ENCODE data around the gene LHCGR. TPM values are rescaled to one million over a fixed set of nuclear protein-coding genes. Genes with fewer than 3 reads are reported as not detected.

Gene LHCGR
- polyA plus RNA-seq, 1 of the 3 experiments (the other 2 are of a cell fraction), result not detected

DNA sequence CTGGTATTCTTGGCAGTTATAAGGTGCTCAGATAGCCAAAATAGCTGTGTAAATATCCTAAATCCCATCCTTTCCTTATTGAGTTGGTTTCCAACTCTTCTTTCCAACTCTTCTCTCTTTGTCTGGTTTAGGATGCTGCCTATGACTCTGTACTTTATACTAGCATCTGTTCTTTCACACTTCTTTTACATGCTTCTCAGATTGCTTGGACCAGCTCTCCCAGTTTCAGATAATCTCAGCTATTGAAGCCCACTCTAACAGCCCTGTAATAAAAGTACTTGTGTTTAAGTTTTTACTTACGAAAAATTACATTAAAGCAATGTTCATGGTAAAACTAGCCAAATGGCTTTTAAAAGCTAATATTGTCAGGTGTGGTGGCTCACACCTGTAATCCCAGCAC is 14.7 kb upstream of the LHCGR start:
- no peak overlapping the region for H2AFZ ChIP-seq (ENCODE audit: low read depth)
- no peak for DNase-seq
- 13% methylated on average over 1 of the region's 1 CpG for WGBS (ENCODE audit: low lambda C conversion rate)
- no peak overlapping the region for H3K9ac ChIP-seq
- no peaks in the 10 kb centered on the region for H3K79me2 ChIP-seq (ENCODE audit: insufficient read depth)
- no peaks in the 10 kb centered on the region for H3K27me3 ChIP-seq (ENCODE audit: insufficient read depth)
- no peaks in the 10 kb centered on the region for H3K36me3 ChIP-seq (replicated peaks in 1 of 2; ENCODE audit: control insufficient read depth in 1 of 2, insufficient read depth in 2 of 2, low read length in 1 of 2)
- ChIA-PET CTCF (interaction anchor here (1.3 kb wide), 1 partner anchor 42 kb away, joined by 3 read pairs; no protein-coding TSS in a partner anchor), POLR2A (no interaction called here)
- H3K9me2 ChIP-seq, result no peaks in the 10 kb centered on the region
- no peaks in the 10 kb centered on the region for H3F3A ChIP-seq (replicated peaks; ENCODE audit: insufficient read depth)
- H3K4me1 ChIP-seq (ENCODE audit: control insufficient read depth in 1 of 2, insufficient read depth in 2 of 2, low read depth in 1 of 2, low read length in 1 of 2), result peaks cover 0 to 7% of the 10 kb centered on the region in 2 experiments; a peak in 1 of 4 replicates
- H3K27ac ChIP-seq (ENCODE audit: low read depth in 2 of 2, low read length in 1 of 2), result no peak overlapping the region
- H3K9me3 ChIP-seq, result no peaks in the 10 kb centered on the region
- H3K4me2 ChIP-seq, result no peak overlapping the region
- no peaks in the 10 kb centered on the region for H4K20me1 ChIP-seq (ENCODE audit: insufficient read depth)
- no peak overlapping the region for H3K4me3 ChIP-seq (ENCODE audit: low read depth in 2 of 2, low read length in 1 of 2)
- TF ChIP-seq CHD2 (IDR thresholded peaks at IDR 0.05; ENCODE audit: low read length, partially characterized antibody) (no peak), RXRA (IDR thresholded peaks at IDR 0.05; ENCODE audit: borderline replicate concordance, low read depth) (no peak), GABPA (IDR thresholded peaks at IDR 0.05; ENCODE audit: low read depth) (no peak), FOSL2 (IDR thresholded peaks at IDR 0.05; ENCODE audit: borderline replicate concordance, low read depth) (no peak), TAF1 (IDR thresholded peaks at IDR 0.05; ENCODE audit: borderline replicate concordance, low read depth, low read length) (no peak), GATA2 (CRISPR knock-in tag; IDR thresholded peaks at IDR 0.05) (no peak), NFIC (IDR thresholded peaks at IDR 0.05; ENCODE audit: borderline replicate concordance) (no peak), SIN3A (IDR thresholded peaks at IDR 0.05; ENCODE audit: borderline replicate concordance, low read depth, low read length) (no peak), EZH2phosphoT487 (IDR thresholded peaks at IDR 0.05; ENCODE audit: borderline replicate concordance, low read depth) (no peak), TCF12 (IDR thresholded peaks at IDR 0.05) (no peak), TEAD4 (IDR thresholded peaks at IDR 0.05; ENCODE audit: borderline replicate concordance, insufficient read depth) (no peak), JUND (IDR thresholded peaks at IDR 0.05) (no peak), ELF1 (IDR thresholded peaks at IDR 0.05) (no peak), SMC3 (IDR thresholded peaks at IDR 0.05; ENCODE audit: low read depth, low read length) (no peak), FOXJ3 (CRISPR knock-in tag; IDR thresholded peaks at IDR 0.05) (no peak)
- TF ChIP-seq, protein P1, sequence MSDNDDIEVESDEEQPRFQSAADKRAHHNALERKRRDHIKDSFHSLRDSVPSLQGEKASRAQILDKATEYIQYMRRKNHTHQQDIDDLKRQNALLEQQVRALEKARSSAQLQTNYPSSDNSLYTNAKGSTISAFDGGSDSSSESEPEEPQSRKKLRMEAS (IDR thresholded peaks at IDR 0.05; ENCODE audit: low read depth), result no peak

DNA sequence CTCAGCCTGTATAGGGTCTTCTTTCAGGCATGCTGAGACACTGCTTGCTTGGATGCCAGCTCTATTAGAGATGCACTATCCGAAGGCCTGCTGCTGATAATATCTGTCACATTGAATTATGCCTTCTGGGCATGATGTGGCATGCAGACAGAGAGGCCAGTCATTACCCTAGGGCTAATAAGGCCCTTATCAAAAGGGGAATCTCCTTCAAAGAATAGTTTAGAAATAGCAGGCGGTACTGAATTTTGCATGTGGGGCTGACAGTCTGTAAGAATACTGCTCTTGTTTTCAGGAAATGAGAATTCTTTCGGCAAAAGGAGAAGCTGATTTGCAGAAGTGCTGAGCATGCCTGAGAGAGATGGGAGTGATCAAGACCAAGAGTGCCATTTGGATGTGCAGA is 13.1 kb upstream of the LHCGR start:
- 16% methylated on average over 3 of the region's 3 CpGs for WGBS (ENCODE audit: low lambda C conversion rate)
- ChIA-PET CTCF (interaction anchor here (1.8 kb wide), 1 partner anchor 19 kb away, joined by 4 read pairs; no protein-coding TSS in a partner anchor), POLR2A (no interaction called here)
- no peaks in the 10 kb centered on the region for H3K36me3 ChIP-seq (replicated peaks in 1 of 2; ENCODE audit: control insufficient read depth in 1 of 2, insufficient read depth in 2 of 2, low read length in 1 of 2)
- peaks cover 0 to 7% of the 10 kb centered on the region in 2 experiments; a peak in 1 of 4 replicates for H3K4me1 ChIP-seq (ENCODE audit: control insufficient read depth in 1 of 2, insufficient read depth in 2 of 2, low read depth in 1 of 2, low read length in 1 of 2)
- no peaks in the 10 kb centered on the region for H3K9me3 ChIP-seq
- H4K20me1 ChIP-seq (ENCODE audit: insufficient read depth), result no peaks in the 10 kb centered on the region
- no peaks in the 10 kb centered on the region for H3K27me3 ChIP-seq (ENCODE audit: insufficient read depth)
- TF ChIP-seq GATA2 (CRISPR knock-in tag; IDR thresholded peaks at IDR 0.05), result peak; percentile 82
- TF ChIP-seq EP300 (IDR thresholded peaks at IDR 0.05; ENCODE audit: borderline replicate concordance in 1 of 2, low read depth in 1 of 2, low read length in 1 of 2), result peak in 1 of 2 experiments; percentile 61; a peak in 1 of 4 replicates
- no peak for TF ChIP-seq TAF1 (IDR thresholded peaks at IDR 0.05; ENCODE audit: borderline replicate concordance, low read depth, low read length)
- H3F3A ChIP-seq (replicated peaks; ENCODE audit: insufficient read depth), result no peaks in the 10 kb centered on the region
- no peak overlapping the region for H3K27ac ChIP-seq (ENCODE audit: low read depth in 2 of 2, low read length in 1 of 2)
- peak; percentile 39 for DNase-seq
- H3K4me2 ChIP-seq, result no peak overlapping the region
- H3K4me3 ChIP-seq (ENCODE audit: low read depth in 2 of 2, low read length in 1 of 2), result no peak overlapping the region
- no peaks in the 10 kb centered on the region for H3K9me2 ChIP-seq
- no peaks in the 10 kb centered on the region for H3K79me2 ChIP-seq (ENCODE audit: insufficient read depth)
- no peak overlapping the region for H3K9ac ChIP-seq
- no peak overlapping the region for H2AFZ ChIP-seq (ENCODE audit: low read depth)
